AML-193 (cell line): ENCODE results near the gene PRSS38.

Source experiments
- DNase-seq, 2 experiments: peaks; one replicate each; lab custom pipeline; 2025; lab: John Stamatoyannopoulos, UW

PRSS38 gene

GRCh38 chr1:227815468-227816409 lies at the start of gene PRSS38:
PRSS38 (plus strand) TSS chr1:227815675; CDS start chr1:227815717, 42 bp downstream.
- no peak for DNase-seq

- DNase-seq: no peak
These were observed 49.4 kb upstream of the PRSS38 start for GRCh38 chr1:227766015-227766634.

DNA sequence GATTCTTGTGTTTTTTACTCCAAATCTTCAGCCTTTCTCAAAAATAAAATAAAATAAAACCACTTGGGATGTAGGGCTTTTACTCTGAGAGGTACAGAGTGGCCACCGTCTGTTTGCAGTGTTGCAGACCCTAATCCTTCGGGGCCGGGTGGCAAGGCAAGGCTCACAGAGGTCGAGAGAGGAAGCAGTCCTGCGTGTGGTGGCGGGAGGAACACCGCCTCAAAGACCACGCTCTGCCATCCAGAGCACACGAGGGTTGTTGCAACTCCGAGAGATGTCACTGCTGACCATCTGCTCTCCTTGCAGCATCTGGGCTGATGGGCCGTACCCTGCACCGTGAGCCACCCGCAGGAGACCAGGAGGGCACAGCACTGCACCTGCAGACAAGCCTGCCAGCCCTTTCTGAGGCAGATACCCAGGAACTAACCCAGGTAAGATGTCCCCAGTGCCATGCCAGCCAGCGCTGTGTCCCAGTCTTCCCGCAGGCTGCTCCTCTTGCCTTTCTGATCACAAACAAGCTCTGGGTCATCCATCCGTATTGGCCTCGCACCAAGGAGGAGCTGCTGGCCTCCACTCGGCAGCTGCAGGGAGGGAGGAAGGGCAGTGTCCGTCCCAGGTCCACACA lies 48.7 kb upstream of the PRSS38 start:
- DNase-seq: no peak

DNA sequence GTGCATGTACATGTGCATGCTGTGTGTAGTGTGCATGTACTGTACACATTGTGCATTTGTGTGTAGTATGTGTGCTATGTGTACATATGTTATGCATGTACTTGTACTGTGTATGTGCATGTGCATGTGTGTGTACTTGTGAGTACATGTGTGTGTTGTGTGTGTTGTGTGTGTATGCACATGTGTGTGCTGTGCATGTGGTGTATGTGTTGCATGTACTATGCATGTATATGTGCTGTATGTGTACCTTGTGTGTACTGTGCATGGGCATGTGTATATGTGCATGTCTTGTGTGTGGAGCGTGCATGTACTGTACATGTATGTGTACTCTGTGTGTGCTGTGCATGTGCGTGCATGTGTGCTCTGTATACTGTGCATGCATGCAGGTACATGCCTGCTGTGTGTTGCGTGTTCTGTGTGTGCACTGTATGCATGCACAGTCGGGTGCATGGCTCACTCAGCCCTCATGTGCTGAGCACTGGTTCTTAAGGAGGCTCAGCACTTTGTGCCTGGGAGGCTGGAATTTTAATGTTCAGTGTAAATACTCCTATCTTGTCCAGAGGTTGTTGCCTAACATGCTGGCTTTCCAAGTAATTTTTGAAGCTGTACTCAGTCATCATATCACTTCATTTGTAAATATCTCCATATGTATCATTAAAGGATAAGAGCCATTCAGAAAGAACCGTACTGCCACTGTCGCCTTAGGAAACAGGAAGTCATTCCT lies 47.9 kb upstream of the PRSS38 start:
- no peak for DNase-seq

DNA sequence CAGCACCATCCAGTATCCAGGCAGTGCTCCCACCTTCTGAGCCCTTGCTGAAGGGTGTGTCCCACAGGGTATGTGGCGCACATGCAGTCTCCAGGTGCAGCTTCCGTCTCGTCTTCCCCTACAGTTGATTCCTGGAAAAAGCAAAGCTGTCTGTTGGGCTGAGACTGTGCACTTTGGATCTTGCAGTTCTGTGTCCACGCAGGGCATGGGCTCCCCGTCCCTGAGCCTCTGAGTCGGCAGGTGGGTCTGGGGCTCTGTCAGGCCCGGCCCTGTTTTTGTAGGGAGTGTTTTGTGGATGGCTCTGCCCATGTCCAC lies 47.4 kb upstream of the PRSS38 start:
- DNase-seq: no peak

DNA sequence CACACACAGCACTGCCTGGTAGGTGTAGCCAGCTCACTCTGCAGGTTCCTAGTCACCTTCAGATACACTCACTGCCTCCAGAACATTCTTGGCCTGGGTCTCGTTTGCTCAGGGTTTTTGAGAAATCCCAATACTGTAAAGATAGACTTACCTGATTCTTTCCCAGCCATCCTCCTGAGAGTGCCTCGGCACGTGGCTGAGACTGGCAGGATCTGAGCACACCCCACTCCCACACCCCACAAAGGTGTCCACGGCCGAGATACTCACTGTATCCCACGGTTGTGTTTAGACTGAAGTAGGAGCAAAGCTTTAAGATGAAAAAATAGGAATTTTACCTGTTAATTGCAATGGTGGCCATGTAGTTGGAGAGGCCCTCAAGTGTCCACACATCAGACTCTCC lies 46.8 kb upstream of the PRSS38 start:
- DNase-seq: no peak

DNA sequence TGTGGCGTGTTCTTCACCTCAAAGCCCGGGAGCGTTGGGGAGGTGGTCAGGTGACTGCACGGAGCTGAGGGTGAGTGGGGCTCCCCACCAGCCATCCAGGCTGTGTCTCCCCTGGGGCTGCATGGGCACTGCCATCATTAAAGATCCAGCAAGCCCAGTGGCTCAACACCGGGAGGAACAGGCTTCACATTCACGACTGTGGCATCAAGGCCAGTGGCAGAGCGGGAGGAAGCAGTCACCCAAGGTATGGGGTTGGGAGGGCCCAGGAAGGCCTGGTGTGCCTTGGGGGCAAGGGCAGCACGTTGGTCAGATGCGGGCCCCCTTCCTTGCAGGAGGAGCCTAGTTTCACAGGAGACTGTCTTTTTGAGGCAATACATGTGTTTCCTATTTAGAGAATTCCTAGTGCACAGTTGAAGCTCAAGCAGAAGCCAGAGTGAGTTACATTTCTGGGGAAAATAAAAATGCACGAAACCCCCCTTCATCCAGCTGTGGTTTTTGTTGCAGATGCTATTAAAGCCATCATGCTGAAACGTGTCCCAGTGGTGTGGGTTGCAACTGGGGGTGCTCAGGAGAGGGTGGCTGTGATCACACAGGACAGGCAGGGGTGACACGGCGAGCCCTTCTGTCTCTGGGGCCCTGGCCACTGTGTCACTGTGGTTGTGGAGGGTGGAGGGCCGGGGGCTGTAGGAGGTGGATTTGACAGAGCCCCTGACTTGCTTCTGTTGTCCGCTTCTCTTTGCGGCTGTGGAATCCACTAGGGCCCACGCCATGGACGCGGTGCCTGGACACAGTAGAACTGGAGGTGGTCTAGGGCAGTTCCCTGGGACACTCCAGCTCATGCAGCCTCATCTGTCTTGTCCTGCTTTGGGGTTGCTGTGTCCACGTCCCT lies 46.2 kb upstream of the PRSS38 start:
- no peak for DNase-seq

- DNase-seq: no peak
These were observed 45.5 kb upstream of the PRSS38 start for GRCh38 chr1:227769936-227770494.

GRCh38 chr1:227770812-227771211 lies 44.7 kb upstream of the PRSS38 start:
- no peak for DNase-seq

DNA sequence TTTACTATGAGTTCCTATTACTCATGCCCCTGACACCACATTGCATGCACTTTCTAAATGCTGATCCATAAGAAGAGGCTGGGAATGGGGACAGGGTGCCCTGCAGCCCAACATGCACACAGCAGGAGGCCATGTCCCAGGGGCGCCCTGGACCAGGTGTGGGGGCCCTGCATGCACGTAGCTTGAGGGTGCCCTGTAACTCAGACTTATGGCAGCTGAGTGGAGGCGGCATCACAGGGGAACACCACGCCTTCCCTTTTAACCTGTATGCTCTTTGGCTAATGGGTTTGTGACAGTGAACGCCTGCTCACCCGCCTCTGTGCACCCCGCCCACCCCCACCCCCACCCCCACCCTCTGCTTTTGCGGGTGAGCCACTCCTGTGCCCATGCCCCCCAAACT lies 44.1 kb upstream of the PRSS38 start:
- DNase-seq: no peak

GRCh38 chr1:227771771-227772170 lies 43.7 kb upstream of the PRSS38 start:
- no peak for DNase-seq

- no peak for DNase-seq
These were observed 41.9 kb upstream of the PRSS38 start for GRCh38 chr1:227773558-227773957.

- DNase-seq: no peak
These were observed 41.3 kb upstream of the PRSS38 start for GRCh38 chr1:227774051-227774731.

GRCh38 chr1:227774821-227775661 lies 40.4 kb upstream of the PRSS38 start:
- DNase-seq: no peak

DNA sequence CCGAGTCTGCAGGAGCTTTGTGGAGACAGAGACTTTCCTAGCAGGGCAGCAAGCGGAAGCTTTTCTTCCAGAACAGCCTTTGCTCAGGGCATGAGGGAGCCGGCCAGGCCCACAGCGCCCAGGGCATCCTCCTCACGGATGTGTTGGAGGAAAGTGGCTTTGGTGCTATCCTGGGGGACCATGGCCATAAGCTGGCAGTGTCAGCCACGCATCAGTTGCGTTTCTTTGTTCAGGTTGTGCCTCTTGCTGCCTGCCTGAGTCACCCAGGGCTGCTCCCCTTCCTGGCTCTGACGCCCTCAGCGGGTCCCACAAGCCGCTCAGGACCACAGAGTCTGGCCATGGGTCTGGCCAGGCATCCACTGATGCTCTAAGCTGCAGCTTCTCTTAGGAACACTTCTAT lies 39.6 kb upstream of the PRSS38 start:
- DNase-seq: no peak

- DNase-seq: no peak
These were observed 39.1 kb upstream of the PRSS38 start for GRCh38 chr1:227776331-227776771.

DNA sequence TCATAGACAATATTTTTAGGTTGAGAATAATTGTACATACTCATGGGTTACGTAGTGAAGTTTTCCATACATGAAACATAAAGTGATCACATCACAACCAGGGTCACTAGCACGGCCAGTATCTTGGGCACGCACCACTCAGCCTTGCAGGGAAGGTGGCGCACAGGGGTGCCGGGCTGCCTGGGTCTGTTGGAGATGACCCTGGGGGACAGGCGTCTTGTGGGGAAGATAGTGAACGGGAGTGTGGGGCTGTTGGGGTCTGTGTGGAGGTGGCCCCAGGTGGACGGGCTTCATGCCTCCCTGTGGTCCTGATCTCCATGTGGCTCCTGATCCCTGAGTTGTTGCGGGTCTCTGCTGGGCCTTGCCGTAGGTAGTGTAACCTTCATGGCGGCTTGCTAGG lies 38.3 kb upstream of the PRSS38 start:
- DNase-seq: no peak

GRCh38 chr1:227777646-227778045 lies 37.8 kb upstream of the PRSS38 start:
- no peak for DNase-seq

- DNase-seq: no peak
These were observed 37.0 kb upstream of the PRSS38 start for GRCh38 chr1:227778401-227778947.
